Tibial nerve (tissue), 4 donors: ENCODE measurements around the gene OBSCN. TPM values are rescaled to one million over a fixed set of nuclear protein-coding genes. Genes with fewer than 3 reads are reported as not detected.

ENCODE experiments used
- DNase-seq, 2 donors: peaks; one replicate each; pipeline ENCODE4 v3.0.0-alpha.2; 2019; ENCODE audit warnings: low spot score in 2 of 2
- H3K27ac ChIP-seq, 4 donors: fragments of 200-600 bp; sonication (generic) in 3 of 4; one replicate each; pipeline ENCODE4 v1.5.1; 2017 to 2019; ENCODE audit warnings: mild to moderate bottlenecking in 1 of 4
- H3K27me3 ChIP-seq, 2 donors: fragments of 200-600 bp; sonication (generic) in 1 of 2; one replicate each; pipeline versions ENCODE4 v1.5.1 to v1.6.0; 2017 to 2019
- H3K36me3 ChIP-seq, 3 donors: fragments of 200-600 bp; sonication (generic); one replicate each; pipeline ENCODE4 v1.5.1; 2018 to 2019
- H3K4me1 ChIP-seq, 4 donors: fragments of 200-600 bp; sonication (generic) in 3 of 4; one replicate each; pipeline ENCODE4 v1.5.1; 2017 to 2019
- H3K4me3 ChIP-seq, 4 donors: fragments of 200-600 bp; sonication (generic) in 3 of 4; one replicate each; pipeline ENCODE4 v1.5.1; 2017 to 2019; ENCODE audit warnings: mild to moderate bottlenecking in 1 of 4, moderate library complexity in 1 of 4
- H3K9me3 ChIP-seq, 4 donors: fragments of 200-600 bp; sonication (generic) in 3 of 4; one replicate each; pipeline ENCODE4 v1.5.1; 2017 to 2019
- CTCF ChIP-seq, 5 experiments: fragments of 200-600 bp in 3 of 5; fragments of 450-650 bp in 2 of 5; sonication (generic) in 3 of 5; IDR thresholded peaks; one replicate each; pipeline ENCODE4 v1.5.1; 2016 to 2019; ENCODE audit warnings: antibody characterized with exemption in 5 of 5, mild to moderate bottlenecking in 3 of 5, moderate library complexity in 2 of 5
- EP300 ChIP-seq, 2 donors: sonication (generic); formaldehyde crosslinking; IDR thresholded peaks; one replicate each; pipeline ENCODE4 v1.6.1; 2017; ENCODE audit warnings: antibody characterized with exemption in 2 of 2, mild to moderate bottlenecking in 1 of 2
- POLR2A ChIP-seq, 2 donors: fragments of 450-650 bp; IDR thresholded peaks; one replicate each; pipeline ENCODE4 v1.6.1; 2017; ENCODE audit warnings: antibody characterized with exemption in 2 of 2, mild to moderate bottlenecking in 2 of 2, moderate library complexity in 2 of 2
- WGBS, 2 donors: methylation state at CpG; one replicate each; pipeline ENCODE4 v1.1.5; 2018; 5-methylcytosine and 5-hydroxymethylcytosine counted together
- total RNA-seq, 4 donors: library from RNA; depleted of rRNA; stranded (reverse); fragments of >200 nt; gene quantifications; one replicate each; pipeline ENCODE4 v1.1.0, GENCODE V29; 2016

The OBSCN gene
- total RNA-seq, 4 donors from 2014 or later = 8.5 to 22.6 (median 19.0) TPM

DNA sequence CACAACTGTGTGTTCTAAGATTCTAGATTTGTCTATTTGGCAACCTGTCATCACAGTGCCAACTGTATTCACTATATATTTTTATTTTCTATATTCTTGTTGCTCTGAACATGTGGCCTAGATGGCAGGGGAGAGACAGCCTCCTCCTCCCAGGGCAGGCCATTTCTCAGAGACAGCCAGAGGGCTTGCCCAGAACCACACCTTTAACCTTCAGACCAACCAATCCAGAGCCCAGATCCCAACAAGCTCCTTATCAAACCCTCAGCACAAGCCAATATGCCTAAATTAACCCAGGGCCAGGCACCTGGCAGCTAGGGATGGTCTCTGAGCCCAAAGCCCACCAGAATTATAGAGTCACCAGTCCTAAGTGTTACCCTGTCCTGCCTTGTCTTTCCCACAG is 179.5 kb downstream of the OBSCN start:
- Histone ChIP-seq H3K9me3 (no peaks in the 10 kb centered on the region), H3K27me3 (no peaks in the 10 kb centered on the region), H3K27ac (no peak overlapping the region), H3K4me3 (no peak overlapping the region), H3K4me1 (no peaks in the 10 kb centered on the region), H3K36me3 (peaks cover 0 to 12% (median 0%) of the 10 kb centered on the region in 3 donors)
- no peak for TF ChIP-seq POLR2A (IDR thresholded peaks at IDR 0.05)
- no peak for TF ChIP-seq CTCF (IDR thresholded peaks at IDR 0.05)
- no peak for TF ChIP-seq EP300 (IDR thresholded peaks at IDR 0.05)
- DNase-seq = no peak

DNA sequence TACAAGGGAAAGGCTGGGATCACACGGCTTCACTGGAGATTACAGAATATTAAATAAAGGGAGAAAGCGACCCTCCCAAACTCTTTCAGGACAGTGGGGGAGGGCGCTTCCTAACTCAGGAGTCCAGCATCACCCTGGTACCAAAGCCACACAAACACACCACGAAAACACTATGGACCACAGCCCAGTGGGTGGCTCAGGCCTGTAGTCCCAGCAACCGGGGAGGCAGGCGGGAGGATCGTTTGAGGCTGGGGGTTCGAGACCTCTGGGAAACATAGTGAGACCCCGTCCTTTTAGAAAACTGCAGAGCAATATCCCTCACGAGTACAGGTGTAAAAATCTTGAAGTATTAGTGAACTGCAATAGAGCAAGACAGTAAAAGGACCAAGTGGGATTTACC is 182.8 kb downstream of the OBSCN start:
- Histone ChIP-seq H3K9me3 (no peaks in the 10 kb centered on the region), H3K4me1 (peaks cover 0 to 18% (median 0%) of the 10 kb centered on the region in 4 donors), H3K27ac (no peak overlapping the region), H3K4me3 (no peak overlapping the region), H3K36me3 (peaks cover 0 to 39% (median 0%) of the 10 kb centered on the region in 3 donors), H3K27me3 (no peaks in the 10 kb centered on the region)
- TF ChIP-seq EP300 (IDR thresholded peaks at IDR 0.05) (no peak), CTCF (IDR thresholded peaks at IDR 0.05) (no peak), POLR2A (IDR thresholded peaks at IDR 0.05) (no peak)
- WGBS, 2 donors = 79 to 80% methylated on average over 10 of the region's 10 CpGs
- no peak for DNase-seq

- DNase-seq = no peak
- TF ChIP-seq CTCF (IDR thresholded peaks at IDR 0.05) (no peak), EP300 (IDR thresholded peaks at IDR 0.05) (no peak), POLR2A (IDR thresholded peaks at IDR 0.05) (no peak)
- Histone ChIP-seq H3K4me3 (no peak overlapping the region), H3K4me1 (peaks cover 0 to 18% (median 0%) of the 10 kb centered on the region in 4 donors), H3K9me3 (no peaks in the 10 kb centered on the region), H3K27me3 (no peaks in the 10 kb centered on the region), H3K36me3 (peaks cover 0 to 47% (median 0%) of the 10 kb centered on the region in 3 donors), H3K27ac (no peak overlapping the region)
- WGBS, 2 donors = 85 to 92% methylated on average over 11 of the region's 11 CpGs
Observed at GRCh38 chr1:228391411-228392020, 183.7 kb downstream of the OBSCN start.

DNA sequence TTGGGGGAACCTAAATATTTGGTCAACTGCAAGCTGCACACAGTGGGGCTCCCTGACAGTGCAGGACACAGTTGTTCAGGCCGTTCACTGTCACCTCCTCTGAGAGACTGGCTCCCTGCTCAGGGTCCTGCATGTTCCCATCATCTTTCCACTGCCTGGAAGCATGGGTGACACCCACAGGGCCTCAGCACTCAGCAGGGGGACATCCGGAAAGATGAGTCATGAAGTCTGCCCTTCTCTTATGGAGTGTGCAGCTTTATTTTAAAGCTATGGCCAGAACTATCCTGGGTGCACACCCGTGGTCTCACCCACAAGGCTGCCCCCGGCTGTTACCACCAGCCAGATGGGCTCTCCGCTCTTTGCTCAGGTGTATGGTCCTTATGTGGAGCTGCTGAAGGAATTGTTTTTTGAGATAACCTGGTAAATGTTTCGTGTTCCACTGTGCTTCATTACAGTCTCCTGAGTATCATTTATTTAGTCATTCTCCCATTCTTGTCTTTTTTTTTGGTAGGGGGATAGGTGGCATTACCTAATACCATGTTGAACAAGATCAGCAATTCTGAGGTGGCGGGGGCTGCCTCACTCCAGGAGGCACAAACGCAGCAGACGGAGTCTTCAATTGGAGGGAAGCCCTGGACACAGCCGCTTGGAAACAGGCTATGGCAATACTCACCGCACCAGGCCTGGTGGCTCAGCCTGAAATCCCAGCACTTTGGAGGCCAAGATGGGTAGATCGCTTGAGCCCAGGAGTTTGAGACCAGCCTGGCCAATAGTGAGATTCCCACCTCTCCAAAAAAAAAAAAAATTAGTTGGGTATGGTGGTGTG is 184.5 kb downstream of the OBSCN start:
- TF ChIP-seq POLR2A (IDR thresholded peaks at IDR 0.05) (no peak), EP300 (IDR thresholded peaks at IDR 0.05) (no peak), CTCF (IDR thresholded peaks at IDR 0.05) (no peak)
- H3K27ac ChIP-seq = peak overlapping the region in 1 of 4 donors; percentile 69
- WGBS, 2 donors = 88 to 96% methylated on average over 12 of the region's 12 CpGs
- H3K36me3 ChIP-seq = peaks cover 0 to 56% (median 0%) of the 10 kb centered on the region in 3 donors
- peaks cover 0 to 18% (median 0%) of the 10 kb centered on the region in 4 donors for H3K4me1 ChIP-seq
- no peaks in the 10 kb centered on the region for H3K27me3 ChIP-seq
- no peak for DNase-seq
- no peak overlapping the region for H3K4me3 ChIP-seq
- no peaks in the 10 kb centered on the region for H3K9me3 ChIP-seq

DNA sequence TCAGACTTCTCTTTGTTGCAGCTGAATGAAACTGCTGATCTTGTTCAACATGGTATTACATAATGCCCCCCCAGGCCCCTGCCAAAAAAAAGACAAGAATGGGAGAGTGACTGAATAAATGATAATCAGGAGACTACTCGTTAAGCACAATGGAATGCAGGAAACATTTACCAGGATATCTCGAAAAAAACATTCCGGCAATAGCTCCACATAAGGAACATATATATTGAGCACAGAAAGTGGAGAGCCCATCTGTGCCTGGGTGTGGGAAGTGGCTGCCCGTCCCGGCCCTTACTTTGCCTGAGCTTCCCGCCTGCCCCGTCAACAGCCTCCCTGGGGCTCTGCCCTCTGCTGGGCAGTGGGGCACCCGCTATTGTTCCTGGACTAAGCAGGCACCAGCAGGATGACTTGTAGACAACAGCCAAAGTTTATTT is 185.4 kb downstream of the OBSCN start:
- Histone ChIP-seq H3K4me1 (peaks cover 0 to 18% (median 0%) of the 10 kb centered on the region in 4 donors), H3K36me3 (peaks cover 0 to 65% (median 3%) of the 10 kb centered on the region in 3 donors), H3K4me3 (no peak overlapping the region), H3K27me3 (no peaks in the 10 kb centered on the region), H3K27ac (peak overlapping the region; percentile 5 to 69 (median 60)), H3K9me3 (no peaks in the 10 kb centered on the region)
- peak in 1 of 2 donors; percentile 7 for TF ChIP-seq EP300 (IDR thresholded peaks at IDR 0.05)
- TF ChIP-seq CTCF (IDR thresholded peaks at IDR 0.05) = peak in 4 of 5 experiments; percentile 33 to 48 (median 43)
- TF ChIP-seq POLR2A (IDR thresholded peaks at IDR 0.05) = no peak
- 29 to 38% methylated on average over 8 of the region's 8 CpGs for WGBS, 2 donors
- peak in 1 of 2 donors; percentile 56 for DNase-seq
